Stomach (tissue), 4 donors: ENCODE results near the gene USP3.

Experiments used
- EP300 ChIP-seq: sonication (generic); formaldehyde crosslinking; IDR thresholded peaks from one replicate; pipeline ENCODE4 v1.6.1; 2017; ENCODE audit warnings: antibody characterized with exemption
- POLR2A ChIP-seq, 4 donors: fragments of 450-650 bp; IDR thresholded peaks; one replicate each; pipeline ENCODE4 v1.6.1; 2016; ENCODE audit warnings: antibody characterized with exemption in 4 of 4, control low read depth in 2 of 4, mild to moderate bottlenecking in 1 of 4, moderate library complexity in 1 of 4
- POLR2AphosphoS5 ChIP-seq, 3 donors: sonication (generic); formaldehyde crosslinking; IDR thresholded peaks; one replicate each; pipeline ENCODE4 v1.6.1; 2016; ENCODE audit warnings: antibody characterized with exemption in 3 of 3
- TF ChIP-seq, protein P1 (sequence below), 7 experiments: fragments of 450-650 bp in 4 of 7; fragments of 200-600 bp in 3 of 7; sonication (generic) in 3 of 7; IDR thresholded peaks; one replicate each; pipeline ENCODE4 v1.5.1; 2016 to 2019; ENCODE audit warnings: antibody characterized with exemption in 7 of 7, control low read depth in 2 of 7, mild to moderate bottlenecking in 1 of 7

DNA sequence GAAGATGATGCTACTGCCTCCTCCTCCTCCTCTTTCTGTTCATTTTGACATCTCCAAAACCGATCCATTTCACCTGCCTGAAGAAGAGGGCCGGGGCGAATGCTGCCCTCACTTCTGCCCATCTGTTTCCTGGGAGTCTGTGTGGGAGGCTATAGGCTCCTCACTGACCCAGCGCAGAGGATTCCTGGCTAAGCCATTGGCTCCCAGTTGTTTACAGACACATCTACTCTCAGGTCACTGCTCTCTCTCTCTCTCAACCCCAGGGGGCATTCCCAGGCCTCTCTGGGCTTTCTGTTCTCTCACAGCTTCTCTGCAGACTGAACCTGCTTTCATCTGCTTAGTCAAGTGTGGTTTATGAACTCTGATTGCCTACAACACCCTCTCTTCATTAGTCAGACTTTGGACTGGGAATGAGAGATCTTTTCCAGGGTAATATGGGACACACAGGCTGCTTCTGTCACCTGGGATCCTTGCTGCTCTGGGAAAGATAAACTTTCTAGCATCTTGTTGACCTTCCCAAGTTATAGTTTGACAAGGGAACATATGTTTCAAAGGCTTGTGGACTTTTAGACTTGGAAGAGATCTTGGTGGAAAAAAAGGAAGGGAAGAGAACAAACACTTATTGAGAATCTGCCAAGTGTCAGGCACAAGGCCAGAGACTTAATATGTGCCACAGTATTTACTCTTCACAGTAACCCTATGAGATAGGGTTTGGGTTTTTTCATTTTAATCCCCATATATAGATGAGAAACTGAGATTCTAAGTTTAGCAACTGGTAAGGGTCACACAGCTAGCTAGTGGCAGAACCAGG lies 30.2 kb upstream of the USP3 start:
- TF ChIP-seq POLR2AphosphoS5 (IDR thresholded peaks at IDR 0.05), result peak in 2 of 3 donors; percentile 7 to 59
- no peak for TF ChIP-seq POLR2A (IDR thresholded peaks at IDR 0.05)
- TF ChIP-seq, protein P1, sequence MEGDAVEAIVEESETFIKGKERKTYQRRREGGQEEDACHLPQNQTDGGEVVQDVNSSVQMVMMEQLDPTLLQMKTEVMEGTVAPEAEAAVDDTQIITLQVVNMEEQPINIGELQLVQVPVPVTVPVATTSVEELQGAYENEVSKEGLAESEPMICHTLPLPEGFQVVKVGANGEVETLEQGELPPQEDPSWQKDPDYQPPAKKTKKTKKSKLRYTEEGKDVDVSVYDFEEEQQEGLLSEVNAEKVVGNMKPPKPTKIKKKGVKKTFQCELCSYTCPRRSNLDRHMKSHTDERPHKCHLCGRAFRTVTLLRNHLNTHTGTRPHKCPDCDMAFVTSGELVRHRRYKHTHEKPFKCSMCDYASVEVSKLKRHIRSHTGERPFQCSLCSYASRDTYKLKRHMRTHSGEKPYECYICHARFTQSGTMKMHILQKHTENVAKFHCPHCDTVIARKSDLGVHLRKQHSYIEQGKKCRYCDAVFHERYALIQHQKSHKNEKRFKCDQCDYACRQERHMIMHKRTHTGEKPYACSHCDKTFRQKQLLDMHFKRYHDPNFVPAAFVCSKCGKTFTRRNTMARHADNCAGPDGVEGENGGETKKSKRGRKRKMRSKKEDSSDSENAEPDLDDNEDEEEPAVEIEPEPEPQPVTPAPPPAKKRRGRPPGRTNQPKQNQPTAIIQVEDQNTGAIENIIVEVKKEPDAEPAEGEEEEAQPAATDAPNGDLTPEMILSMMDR (IDR thresholded peaks at IDR 0.05), result no peak
- TF ChIP-seq EP300, result no peak
